GM19240 (cell line): Measurements from ENCODE around the gene SLBP.

Experiments used
- DNase-seq: peaks from one replicate; pipeline ENCODE4 v3.0.0; 2011; ENCODE audit warnings: low spot score; ENCODE audit not compliant: insufficient read length

Gene SLBP

DNA sequence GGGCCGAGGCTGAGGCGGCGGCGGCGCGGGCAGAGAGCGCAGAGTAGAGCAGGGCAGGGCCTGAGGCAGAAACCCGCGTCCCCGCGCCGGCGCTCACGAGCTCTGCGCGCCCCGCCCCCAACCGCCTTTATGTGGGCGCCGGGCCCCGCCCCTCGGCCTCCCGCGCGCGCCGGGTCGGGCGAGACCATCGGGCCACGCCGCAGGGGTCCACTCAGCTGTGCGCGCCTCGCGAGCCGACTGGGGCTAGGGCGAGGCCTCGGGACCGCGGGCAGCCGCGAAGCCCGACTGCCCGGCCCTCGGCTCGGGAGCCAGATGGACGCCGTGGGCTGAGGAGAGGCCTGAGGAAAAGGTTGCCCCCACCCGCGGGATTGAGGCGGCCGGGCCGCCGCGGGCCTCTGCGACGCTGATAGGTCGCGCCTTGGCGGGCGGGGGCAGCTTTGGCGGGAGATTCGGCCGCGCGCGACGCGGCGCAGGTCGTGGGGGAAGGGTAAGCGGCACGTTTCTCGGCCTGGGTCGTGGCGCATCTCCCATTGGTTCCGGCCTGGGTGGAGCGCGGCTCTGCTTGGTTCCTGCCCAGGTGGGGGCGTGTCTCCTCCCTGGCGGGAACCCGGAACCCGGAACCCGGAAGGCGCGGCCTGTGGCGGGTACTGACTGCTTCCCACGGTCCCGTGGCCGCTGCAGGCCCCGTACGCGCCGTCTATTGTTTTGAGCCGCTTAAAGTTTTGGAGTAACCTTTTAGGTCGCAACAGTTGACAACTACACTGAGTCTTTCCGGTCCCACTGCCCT lies at the start of gene SLBP:
TSS of gene SLBP (minus strand) at position 104 of the 787 bp plus-strand sequence. CDS start 131 bp downstream, outside the sequence.
- DNase-seq = peak; percentile 96

DNA sequence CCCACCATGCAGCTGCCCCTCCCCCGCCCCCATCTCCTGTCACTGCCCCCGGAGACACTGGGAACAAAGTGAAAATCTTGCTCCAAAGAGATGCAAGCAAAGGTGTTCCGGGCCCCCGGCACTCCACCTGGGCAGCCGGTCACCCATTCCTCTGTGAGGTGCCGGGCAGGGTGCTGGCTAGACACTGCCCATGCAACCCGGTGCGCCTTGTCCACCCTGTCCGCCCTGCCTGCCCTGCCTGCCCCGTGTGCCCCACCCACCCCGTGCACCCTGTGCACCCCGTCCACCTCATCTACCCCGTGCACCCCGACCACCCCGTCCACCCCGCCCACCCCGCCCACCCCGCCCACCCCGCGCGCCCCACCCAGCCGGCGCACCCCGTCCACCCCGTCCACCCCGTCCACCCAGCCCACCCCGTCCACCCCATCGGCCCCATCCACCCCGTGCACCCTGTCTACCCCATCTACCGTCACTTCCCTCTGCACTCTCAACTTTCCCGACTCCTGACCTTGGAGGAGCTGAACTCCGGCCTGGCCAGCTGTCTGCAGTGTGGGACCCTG lies 49.1 kb upstream of the SLBP start:
- no peak for DNase-seq

DNA sequence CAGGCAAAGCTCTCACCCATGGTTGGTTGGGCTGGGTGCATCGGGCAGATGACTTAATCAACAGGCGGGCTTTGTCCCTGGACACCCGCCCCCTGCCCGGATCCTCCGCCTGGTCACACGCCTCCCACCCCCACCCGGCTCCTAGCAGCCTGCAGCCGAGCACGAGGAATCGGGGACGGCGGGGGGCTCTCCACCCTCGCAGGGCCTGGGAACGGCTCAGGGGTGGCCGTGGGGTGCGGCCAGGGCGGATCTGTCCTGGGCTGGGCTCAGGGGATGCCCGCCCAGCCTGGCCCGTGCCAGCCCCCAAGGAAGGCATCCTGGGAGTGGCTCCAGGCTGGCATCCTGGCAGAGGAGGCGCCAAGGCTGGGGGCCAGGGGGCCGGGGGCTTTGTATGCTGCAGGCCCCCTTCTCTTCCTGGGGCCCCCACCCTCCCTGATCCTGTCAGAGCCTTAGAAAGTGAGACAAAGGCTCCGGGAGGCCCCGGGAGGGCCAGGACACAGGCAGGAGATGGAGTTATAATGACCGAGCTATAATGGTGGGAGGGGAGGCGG lies 48.5 kb upstream of the SLBP start:
- DNase-seq = no peak

DNA sequence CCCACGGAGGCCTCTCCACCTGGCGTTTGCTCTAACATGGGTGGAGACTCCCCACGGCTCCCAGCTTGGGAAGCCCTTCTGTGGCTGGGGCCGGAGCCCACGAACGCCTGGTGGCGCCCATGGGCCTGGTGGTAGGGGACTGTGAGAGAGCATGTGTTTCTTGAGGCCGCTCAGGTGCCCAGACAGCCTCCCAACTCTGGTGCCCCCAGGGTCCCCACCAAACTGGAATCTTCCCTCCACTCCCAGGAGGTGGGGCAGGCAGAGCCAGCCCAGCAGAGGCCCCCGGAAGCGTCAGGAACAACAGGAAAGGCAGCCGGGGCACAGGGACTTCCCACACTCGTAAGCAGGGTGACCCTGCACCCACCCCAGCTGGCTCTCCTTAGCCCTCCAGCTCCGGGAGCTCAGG lies 47.7 kb upstream of the SLBP start:
- no peak for DNase-seq

DNA sequence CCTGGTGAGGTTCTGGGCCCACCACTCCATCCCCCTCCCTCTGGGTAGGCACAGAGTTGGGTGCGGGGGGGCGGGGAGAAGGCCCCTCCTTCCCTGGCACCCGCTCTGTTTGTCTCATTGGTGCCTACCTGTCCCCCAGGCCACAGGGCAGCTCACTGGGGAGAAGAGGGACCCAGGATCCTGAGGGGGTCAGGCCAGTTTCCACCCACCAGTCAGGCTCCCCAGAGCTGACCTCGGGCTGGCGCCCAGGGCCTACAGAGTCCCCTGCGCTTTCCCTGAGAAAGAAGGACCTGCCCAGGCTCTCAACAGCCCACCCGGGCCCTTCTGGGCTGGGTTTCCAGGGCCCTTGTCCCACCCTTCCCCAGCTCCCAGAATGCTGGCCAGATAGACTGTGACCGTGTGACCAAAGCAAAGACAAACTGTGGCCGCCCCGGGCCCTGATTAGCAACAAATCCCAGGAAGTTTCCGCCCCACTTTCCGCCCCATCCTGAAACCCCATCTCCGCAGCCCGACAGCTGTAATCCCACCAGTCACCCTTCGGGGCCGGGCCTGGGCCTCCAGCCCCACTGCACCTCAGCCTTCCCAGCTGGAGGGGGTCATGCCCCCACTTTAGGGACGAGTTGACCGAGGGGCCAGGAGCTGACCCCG lies 47.2 kb upstream of the SLBP start:
- no peak for DNase-seq

DNA sequence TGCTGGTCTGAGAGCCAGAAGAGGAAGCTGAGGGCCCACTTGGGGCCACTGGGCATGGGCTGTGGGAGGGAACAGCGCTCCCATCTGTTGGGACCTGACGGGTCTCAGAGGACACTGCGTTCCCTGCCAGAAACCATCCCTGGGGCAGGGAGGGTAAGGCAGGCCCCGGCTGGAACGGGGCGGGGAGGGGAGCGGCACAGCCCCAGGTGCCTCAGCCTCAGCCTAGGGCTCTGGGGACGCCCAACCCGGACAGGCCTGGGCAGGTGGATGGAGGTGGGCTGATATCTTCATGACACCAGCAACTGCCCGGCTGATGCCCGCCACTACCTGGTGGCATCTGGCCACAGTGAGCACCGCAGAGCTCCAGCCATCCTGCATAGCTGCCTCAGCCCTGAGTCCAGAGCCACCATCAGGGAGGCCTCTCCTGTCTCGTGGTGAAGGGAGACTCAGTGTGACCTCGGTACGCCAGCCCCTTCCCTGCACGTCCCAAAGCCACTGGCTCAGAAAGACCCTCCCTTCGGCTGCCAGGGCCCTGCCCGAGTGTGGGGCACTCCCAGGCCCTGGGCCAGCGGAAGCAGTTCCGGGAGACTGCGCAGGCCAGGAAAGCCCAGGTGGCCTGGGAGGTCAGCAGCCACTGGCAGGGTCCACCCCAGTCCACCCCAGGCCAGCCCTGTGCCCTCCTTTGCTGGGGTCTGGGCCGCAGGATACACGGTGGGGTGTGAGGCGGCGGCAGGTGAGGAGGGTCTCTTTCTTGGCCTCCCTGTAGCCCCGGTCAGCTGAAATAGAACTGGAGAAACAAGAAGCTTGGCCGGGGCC lies 46.4 kb upstream of the SLBP start:
- no peak for DNase-seq

DNA sequence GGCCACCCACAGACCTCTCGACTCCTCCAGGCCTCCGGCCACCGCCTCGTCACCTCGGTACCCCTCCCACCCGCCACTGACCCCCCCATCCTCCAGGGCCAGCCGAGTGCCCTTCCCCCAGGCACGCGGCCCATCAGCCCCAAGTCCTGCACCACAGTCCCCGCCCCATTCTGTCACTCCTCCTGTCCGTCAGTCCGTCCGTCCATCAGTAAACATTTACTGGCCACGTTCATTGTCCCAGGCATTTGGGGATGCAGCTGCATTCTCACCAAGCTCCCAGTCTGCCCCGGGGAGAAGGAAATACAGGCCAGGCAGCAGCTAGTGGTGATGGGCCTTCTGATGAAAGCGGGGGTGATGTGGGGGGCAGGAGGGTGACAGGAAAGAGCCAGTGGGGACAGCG lies 45.7 kb upstream of the SLBP start:
- no peak for DNase-seq

DNA sequence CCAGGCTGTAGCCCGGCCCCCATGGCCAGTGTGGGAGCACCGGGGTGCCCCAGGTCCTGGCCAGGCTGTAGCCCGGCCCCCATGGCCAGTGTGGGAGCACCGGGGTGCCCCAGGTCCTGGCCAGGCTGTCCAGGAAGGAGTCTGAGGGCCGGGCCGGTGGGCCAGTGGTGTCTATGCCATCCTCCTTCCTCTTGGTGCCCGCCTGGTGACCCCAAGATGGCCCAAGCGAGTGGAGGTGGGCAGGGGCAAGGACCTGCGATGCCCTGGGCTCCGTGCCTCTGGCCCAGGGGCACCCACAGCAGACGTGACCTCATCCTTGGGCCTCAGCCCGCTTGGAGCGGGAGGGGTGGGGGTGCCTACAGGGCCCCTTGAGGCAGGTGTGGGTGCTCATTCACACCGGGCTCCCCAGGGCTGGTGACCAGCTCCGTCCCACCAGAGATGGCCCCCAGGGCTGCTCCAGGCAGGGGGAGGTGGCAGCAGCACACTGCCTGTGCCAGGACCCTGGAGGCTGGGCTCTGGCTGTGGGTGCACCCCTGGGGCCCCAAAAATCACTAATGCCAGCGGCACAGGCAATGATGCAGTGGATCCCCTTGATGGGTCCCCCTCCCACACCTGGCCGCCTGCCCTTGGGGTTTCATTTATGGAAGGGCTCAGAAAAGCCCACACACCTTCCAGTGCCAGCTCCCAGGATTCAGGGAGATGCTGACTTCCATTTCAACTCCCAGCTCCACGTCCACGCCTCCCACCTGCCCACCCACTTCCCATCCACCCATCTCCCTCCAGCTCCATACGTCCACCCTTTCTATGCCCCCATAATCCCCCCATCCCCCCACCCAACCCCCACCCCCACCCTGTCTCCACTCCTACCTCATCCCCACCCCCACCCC lies 45.0 kb upstream of the SLBP start:
- DNase-seq = no peak

DNA sequence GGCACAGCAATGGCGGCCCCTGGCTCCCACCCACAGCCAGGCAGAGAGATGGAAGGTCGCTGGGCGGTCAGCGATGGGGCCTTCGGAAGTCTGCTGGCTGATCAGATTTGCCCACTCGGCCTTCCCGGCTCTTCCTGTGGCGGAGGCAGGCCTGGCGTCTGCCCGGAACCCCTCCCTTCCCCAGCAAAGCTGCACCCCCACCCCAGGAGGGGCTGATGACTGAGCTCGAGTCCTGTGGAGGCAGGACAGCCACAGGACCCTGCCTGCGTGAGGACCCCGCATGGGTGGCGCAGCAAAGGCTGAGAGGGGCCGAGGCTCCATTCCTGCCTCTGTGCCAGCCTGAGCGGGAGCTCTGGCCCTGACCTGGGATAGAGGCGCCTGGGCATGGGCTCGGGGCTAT lies 44.0 kb upstream of the SLBP start:
- no peak for DNase-seq

DNA sequence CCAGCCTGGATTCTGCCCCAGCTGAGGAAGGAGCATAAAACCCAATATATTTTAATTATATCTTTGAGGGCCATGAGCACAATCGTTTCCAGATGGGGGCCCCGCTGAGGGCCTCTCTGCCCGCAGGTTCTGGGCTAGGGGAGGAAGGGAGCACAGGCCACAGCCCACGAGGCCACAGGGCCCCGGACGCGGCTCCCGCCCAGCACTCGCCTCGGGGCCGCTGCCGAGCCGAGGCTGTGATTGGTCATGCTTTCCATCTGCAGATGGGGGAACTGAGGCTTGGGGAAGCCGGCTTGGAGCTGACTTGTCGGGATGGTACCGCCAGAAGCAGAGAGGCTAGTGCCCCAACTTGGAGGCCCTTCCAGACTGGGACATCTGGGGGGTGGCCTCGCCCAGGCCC lies 43.2 kb upstream of the SLBP start:
- no peak for DNase-seq

DNA sequence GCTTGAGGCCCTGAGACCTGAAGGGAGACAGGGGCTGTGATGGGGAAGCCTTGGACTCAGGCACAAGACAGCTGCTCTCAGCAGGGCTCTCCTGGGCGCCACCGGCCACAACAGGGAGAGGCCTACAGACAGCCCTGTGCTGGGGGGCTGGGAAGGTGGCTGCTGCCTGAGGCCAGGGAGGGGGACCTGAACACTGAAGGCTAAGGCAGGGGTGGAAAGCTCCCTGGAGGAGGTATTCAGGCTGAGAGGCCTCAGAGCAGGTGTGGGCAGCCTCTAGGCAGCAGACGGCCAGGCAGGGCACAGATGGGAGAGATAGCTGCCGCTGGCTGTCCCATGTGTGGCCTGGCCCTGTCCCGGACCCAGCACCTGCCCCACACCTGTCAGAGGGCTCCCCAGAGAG lies 42.2 kb upstream of the SLBP start:
- no peak for DNase-seq

DNA sequence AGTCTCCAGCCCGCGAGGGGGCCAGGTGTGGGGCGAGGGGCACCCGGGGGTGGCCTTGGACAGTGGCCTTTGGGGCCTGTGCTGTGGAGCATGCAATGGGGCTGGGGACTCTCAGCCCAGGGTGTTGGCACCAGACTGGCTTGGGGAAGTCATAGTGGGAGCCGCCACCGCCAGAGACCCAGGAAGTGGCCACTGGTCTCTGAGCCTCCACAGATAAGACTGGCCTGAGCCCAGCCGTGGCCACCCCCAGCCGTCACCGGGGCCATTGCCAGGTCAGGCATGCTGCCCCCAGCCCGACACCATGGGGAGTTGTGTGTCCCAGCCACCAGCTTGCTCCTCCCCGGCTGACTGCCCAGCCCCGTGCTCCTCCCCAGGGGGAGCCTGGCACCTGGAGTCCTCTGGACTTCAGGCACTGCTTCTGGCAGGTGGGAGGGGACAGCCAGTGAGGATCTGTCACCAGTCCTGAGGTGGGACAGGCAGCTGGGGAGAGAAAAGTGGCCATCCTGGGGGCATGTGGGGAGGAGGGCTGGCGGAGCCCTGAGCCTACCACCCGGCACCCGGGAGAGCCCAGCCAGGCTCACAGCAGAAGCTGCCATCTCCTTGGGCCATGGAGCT lies 41.7 kb upstream of the SLBP start:
- no peak for DNase-seq

DNA sequence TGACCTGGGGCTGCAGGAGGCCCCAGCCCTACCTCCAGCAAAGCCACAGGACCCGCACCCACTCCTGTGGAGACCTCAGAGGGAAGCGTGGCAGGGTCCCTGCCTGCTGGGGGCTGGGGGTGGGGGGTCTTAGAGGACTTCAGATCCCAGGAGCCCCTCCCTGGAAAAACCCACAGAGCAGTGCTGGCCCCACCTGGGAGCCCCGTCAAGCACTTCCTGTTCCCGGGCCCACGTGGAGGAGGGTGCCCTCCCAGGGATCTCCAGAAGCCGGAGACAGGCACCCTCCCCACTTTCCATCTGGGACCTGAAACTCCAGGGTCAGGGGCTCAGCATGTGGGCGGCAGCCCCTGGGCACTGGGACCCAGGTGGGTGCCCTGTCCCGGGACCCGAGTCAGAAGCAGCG lies 41.2 kb upstream of the SLBP start:
- no peak for DNase-seq

DNA sequence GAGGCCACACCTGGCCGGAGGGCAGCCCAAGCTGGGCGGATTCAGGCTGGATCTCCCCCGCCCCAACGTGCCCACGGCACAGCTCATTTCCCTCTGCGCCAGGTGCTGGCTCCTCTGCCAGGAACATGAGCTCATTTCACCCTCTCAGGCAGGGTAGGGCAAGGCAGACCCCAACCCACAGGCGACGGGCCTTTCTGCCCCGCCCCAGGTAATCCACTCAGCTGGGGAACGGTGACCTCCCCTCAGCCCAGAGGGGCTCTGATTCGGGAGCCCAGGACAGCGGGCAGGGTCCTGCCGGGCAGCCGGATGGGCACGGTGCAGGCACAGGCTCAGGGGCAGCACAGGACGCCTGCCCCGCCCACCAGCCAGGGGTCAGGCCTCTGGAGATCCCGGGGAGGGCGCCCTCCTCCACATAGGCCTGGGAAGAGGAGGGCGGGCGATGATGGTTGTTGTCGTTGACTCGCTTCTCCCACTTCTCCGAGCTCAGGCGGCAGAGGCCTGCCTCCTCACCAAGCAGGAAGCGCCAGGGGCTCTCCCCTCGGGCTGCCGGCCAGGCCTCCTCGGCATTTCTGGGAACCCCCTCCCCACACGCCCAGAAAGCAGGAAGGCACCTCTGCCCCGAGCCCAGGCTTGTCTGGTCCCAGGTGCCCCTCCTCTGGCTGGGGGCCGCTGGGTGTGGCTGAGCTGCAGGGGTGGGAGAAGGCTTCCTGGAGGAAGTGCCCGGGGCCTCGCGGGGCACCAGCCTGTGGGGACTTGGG lies 40.3 kb upstream of the SLBP start:
- DNase-seq = no peak

DNA sequence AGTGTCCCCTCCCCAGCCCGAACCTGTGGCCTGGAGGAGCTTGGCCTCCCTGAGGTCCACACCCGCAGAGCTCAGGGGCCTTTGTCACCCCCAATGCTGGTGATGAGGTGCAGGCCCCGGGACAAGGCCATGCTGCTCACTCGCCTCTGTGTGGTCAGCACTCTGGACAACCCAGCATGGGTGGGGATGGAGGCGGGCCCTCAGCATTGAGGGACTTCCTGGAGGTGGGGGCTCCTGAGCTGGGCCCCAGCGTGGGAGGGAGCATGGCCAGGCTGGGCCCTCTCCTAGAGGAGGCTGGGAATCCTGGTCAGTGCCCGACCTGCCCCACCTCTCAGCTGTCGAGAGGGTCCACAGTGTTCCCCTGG lies 39.8 kb upstream of the SLBP start:
- DNase-seq = no peak

DNA sequence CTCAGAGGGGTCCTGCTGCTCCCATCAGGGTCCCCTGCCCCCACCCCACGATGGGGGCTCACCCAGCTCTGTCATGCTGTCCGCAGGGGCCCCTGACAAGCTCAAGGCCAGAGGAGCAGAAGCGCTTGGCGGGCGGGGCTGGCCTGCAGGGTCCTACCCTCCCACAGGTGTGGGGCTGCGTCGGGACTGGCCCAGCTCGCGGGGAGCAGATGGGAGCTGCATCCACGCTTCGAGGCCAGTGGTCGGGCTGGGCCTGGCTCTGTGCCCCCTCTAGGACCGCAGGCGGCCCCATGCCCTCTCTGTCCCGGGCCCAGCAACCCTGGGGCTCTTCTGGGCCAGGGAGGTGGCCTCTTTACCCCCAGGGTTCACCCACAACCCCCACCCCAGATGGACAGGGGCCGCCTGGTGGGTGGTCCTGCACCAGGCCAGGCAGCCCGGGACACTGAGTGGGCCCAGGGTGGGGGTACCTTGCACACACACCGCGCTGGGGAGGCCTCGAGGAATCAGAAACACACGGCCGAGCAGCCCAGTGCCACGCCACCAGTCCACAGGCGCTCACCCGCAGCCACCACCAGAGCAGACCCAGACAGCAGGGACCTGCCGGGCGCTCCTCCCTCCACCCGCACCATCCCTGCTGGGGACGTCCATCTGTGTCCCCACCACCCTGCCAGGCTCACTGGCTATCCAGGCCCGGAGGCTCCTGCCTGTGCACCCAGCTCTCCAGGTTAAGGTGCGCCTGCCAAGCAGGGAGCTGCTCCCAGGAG lies 39.2 kb upstream of the SLBP start:
- no peak for DNase-seq

DNA sequence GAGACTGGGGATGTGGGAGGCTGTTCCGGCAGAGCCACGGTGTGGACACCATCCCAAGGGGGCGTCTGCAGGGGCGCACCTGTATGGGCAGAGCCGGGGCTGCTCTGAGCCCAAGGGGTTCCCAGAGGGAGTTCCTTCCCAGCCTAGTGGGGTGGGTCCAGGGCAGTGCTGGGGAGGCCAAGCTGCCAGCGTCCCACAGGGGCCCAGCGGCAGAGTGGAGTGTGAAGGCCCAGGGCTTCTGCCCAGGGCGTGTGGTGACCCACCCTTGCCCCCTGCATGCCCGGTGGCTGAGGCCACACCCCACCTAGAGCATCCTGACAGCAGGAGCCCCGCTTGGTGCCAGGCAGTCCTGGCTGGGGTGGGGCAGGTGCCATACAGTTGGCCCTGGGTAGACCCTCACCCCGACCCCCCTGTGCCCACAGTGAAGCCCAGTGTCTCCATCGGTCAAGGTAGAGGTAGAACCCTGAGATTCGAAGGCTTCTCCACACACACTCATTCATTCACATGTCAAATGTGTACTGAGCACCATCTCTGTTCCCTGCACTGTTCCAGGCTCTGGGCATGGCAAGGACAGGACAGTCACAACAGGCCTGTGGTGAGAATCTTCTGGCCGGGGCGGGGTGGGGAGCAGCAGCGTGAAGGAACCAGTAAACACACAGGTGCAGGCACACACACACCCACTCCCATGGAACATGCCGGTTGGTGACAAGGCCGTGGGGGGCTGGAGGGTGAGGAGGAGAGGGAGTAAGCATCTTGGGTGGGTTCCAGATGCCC lies 38.4 kb upstream of the SLBP start:
- DNase-seq = no peak

DNA sequence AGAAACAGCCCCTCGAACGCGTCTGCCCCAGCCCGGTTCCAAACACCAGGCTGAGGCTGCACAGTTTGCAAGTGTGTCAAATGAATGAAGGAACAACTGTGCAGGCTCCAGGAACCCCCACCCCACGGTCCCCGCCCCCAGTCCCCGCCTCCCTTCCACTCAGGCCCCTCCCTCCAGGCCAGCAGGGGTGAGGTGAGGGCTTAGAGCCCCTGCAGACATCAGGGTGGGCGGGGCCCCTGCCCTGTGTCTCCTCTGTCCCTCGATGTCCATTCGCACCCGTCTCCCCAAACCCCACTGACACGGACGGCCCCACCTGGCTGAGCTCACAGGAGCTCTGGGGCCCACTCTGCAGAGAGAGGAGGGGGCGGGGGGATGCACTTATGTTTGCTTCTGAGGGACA lies 37.7 kb upstream of the SLBP start:
- DNase-seq = no peak
